ENCODE measurements around the gene MAP7. TPM values are rescaled to one million over a fixed set of nuclear protein-coding genes. Genes with fewer than 3 reads are reported as not detected.
A peak's percentile ranks its signal among the peaks of the same experiment; 100 is the strongest.

MAP7 gene
- total and polyA plus RNA-seq, 2 of the 13 experiments (the other 11 are each of a cell fraction or from before 2014, with no cell fraction given): 0.04 TPM; not detected in 1

DNA sequence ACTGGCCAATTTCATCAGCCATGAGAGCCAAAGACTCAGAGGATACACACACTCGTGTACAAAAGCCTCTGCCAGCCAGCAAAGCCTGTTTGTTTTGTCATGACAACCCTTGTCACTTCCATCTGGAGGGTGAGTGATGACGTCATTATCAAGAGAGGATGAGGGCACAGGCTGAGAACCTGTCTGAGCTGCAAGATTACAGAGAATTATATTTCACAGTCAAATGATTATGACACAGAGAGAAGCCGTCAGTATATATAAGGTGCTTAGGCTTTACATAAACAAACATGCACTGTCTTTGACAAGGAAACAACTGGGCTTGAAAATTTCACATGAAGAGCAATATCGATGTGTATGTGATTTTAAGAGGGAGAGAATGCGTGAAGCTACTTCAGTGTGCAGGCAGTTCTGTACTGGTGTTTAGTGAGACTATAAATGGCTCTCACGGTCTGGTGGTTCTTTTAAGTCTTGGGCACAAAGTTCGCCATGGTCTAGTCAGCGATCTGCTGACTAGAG is 224.1 kb downstream of the MAP7 start:
- DNase-seq (ENCODE audit: low spot score) (peak; percentile 18), FAIRE-seq (no peak), ATAC-seq (peak; percentile 76)
- no peak overlapping the region for H3K4me3 ChIP-seq (replicated peaks in 1 of 3; ENCODE audit: insufficient read depth in 1 of 3, low read depth in 2 of 3, low read length in 3 of 3)
- no peaks in the 10 kb centered on the region; a peak in 2 of 5 replicates for H3K27me3 ChIP-seq (ENCODE audit: control insufficient read depth in 1 of 2, insufficient read depth in 2 of 2, low read length in 2 of 2)
- BruUV-seq (replicated peaks): no TSS peak
- intact Hi-C loops (cut with micrococcal nuclease; ENCODE audit: unreplicated experiment) (no loop called here), in situ Hi-C loops (cut with HindIII; ENCODE audit: extremely low pct_ligation_motif_present, low pct_unique_long_range_greater_than_20kb) (no loop called here)
- TF ChIP-seq CREB1 (IDR thresholded peaks at IDR 0.05) (peak; percentile 99), CREB1 (CRISPR knock-in tag; IDR thresholded peaks at IDR 0.05) (no peak), KDM5B (CRISPR knock-in tag; IDR thresholded peaks at IDR 0.05; ENCODE audit: borderline replicate concordance) (no peak), ZNF7 (CRISPR knock-in tag; IDR thresholded peaks at IDR 0.05) (peak; percentile 11; the same call in 1 of the 2 replicates), ATF7 (IDR thresholded peaks at IDR 0.05) (peak; percentile 100), ATF7 (CRISPR knock-in tag; IDR thresholded peaks at IDR 0.05) (no peak), ZBTB21 (CRISPR knock-in tag; IDR thresholded peaks at IDR 0.05) (0 out of 2 replicates have a peak, but pooled peaks have one; percentile 51)
- no peak overlapping the region for H3K9ac ChIP-seq (ENCODE audit: insufficient read depth, low read depth, low read length)
- peaks cover 8% of the 10 kb centered on the region for H3K4me1 ChIP-seq (ENCODE audit: insufficient read depth, low read length)
- H4K20me1 ChIP-seq (ENCODE audit: insufficient read depth, low read length): no peaks in the 10 kb centered on the region
- WGBS (ENCODE audit: low lambda C conversion rate): 6% methylated on average over 8 of the region's 8 CpGs
- no peaks in the 10 kb centered on the region for H3K36me3 ChIP-seq (replicated peaks in 1 of 2; ENCODE audit: control insufficient read depth in 1 of 2, insufficient read depth in 2 of 2, low read length in 2 of 2)
- H3K4me2 ChIP-seq (ENCODE audit: low read depth, low read length): no peak overlapping the region
- H3K79me2 ChIP-seq (ENCODE audit: insufficient read depth, low read length): no peaks in the 10 kb centered on the region
- ChIA-PET CTCF (ENCODE audit: low intra/inter-chr PET ratio, low total read pairs) (no interaction called here), POLR2A (no interaction called here)
- no peaks in the 10 kb centered on the region for H3K9me3 ChIP-seq (ENCODE audit: low read length)
- H3K27ac ChIP-seq (ENCODE audit: extremely low read length, insufficient read depth, low read length): no peak overlapping the region
- no peak overlapping the region for H2AFZ ChIP-seq (ENCODE audit: low read length)

GRCh38 chr6:136324686-136325380 is 225.4 kb downstream of the MAP7 start:
- FAIRE-seq (no peak), ATAC-seq (no peak; the same call in 2 of the 3 replicates), DNase-seq (ENCODE audit: low spot score) (no peak)
- POLR2A ChIA-PET: no interaction called here
- no TSS peak for BruUV-seq (replicated peaks)
- intact Hi-C loops (cut with micrococcal nuclease; ENCODE audit: unreplicated experiment) (no loop called here), in situ Hi-C loops (cut with HindIII; ENCODE audit: extremely low pct_ligation_motif_present, low pct_unique_long_range_greater_than_20kb) (loop anchor here (25.0 kb wide), 1 partner anchor 788 kb away; no protein-coding TSS in a partner anchor)
- 49% methylated on average over 10 of the region's 10 CpGs for WGBS (ENCODE audit: low lambda C conversion rate)
- Histone ChIP-seq H2AFZ (ENCODE audit: low read length) (no peak overlapping the region), H3K27ac (ENCODE audit: extremely low read length, insufficient read depth, low read length) (no peak overlapping the region), H3K4me2 (ENCODE audit: low read depth, low read length) (no peak overlapping the region), H3K9me3 (ENCODE audit: low read length) (no peaks in the 10 kb centered on the region), H3K79me2 (ENCODE audit: insufficient read depth, low read length) (no peaks in the 10 kb centered on the region), H4K20me1 (ENCODE audit: insufficient read depth, low read length) (no peaks in the 10 kb centered on the region), H3K27me3 (ENCODE audit: control insufficient read depth in 1 of 2, insufficient read depth in 2 of 2, low read length in 2 of 2) (no peaks in the 10 kb centered on the region; a peak in 2 of 5 replicates), H3K9ac (ENCODE audit: insufficient read depth, low read depth, low read length) (no peak overlapping the region), H3K36me3 (replicated peaks in 1 of 2; ENCODE audit: control insufficient read depth in 1 of 2, insufficient read depth in 2 of 2, low read length in 2 of 2) (no peaks in the 10 kb centered on the region), H3K4me1 (ENCODE audit: insufficient read depth, low read length) (no peaks in the 10 kb centered on the region; the same call in 1 of the 2 replicates), H3K4me3 (replicated peaks in 1 of 3; ENCODE audit: insufficient read depth in 1 of 3, low read depth in 2 of 3, low read length in 3 of 3) (no peak overlapping the region)
- CTCF ChIA-PET (ENCODE audit: low intra/inter-chr PET ratio, low total read pairs): no interaction called here
- TF ChIP-seq SNAPC5 (CRISPR knock-in tag; IDR thresholded peaks at IDR 0.05; ENCODE audit: borderline replicate concordance): no peak
- TF ChIP-seq TCF12 (IDR thresholded peaks at IDR 0.05): no peak
- TF ChIP-seq TCF12 (CRISPR knock-in tag; IDR thresholded peaks at IDR 0.05): no peak
- no peak for TF ChIP-seq HNF4A (CRISPR knock-in tag; IDR thresholded peaks at IDR 0.05)
- no peak for TF ChIP-seq ZNF646 (CRISPR knock-in tag; IDR thresholded peaks at IDR 0.05)
- no peak for TF ChIP-seq KDM6A (CRISPR knock-in tag; IDR thresholded peaks at IDR 0.05; ENCODE audit: low read depth)

Data from HepG2 (cell line).